ENCODE results near the gene MAPK8IP1.

DNA sequence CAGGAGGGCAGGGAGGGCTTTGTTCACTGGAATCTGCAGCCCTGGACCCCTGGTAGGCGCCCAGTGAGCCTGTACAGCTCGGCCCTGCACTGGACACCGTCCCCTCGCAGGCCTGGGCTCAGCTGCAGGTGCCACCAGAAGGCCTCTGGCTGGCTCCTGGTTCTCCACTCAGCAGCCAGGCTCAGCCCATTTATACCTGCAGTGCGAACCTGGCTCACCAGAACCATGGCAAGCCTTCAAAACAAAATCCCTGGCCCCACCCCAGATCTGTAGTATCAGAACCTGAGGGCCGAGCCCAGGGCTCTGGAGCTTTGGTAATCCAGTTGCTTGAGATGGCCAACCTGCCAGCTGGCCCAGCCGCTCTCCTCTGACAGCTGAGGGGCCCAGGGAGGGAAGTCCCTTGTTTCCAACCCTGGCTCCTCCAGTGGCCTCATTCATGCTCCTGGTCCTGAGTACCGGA, 22.5 kb downstream of the MAPK8IP1 start:
- no peak for TF ChIP-seq GATA2 (IDR thresholded peaks at IDR 0.05; ENCODE audit: insufficient read depth, insufficient read length, low read depth, low read length)
- TF ChIP-seq FOS (IDR thresholded peaks at IDR 0.05; ENCODE audit: borderline replicate concordance, insufficient read depth, low read length), result no peak
- no peak for TF ChIP-seq MYC (IDR thresholded peaks at IDR 0.05; ENCODE audit: low read depth, low read length)
- no peak for TF ChIP-seq POLR2A (IDR thresholded peaks at IDR 0.05; ENCODE audit: low read depth, low read length)
- no peak for TF ChIP-seq MAX (IDR thresholded peaks at IDR 0.05; ENCODE audit: insufficient read depth, insufficient read length)
- no peak for TF ChIP-seq CTCF (IDR thresholded peaks at IDR 0.05; ENCODE audit: extremely low read depth in 1 of 2, insufficient read depth in 1 of 2, low read depth in 1 of 2, low read length in 2 of 2)
- TF ChIP-seq JUN (IDR thresholded peaks at IDR 0.05; ENCODE audit: borderline replicate concordance, insufficient read depth, insufficient read length, low read depth), result no peak
- no peak for TF ChIP-seq EZH2 (IDR thresholded peaks at IDR 0.05; ENCODE audit: borderline replicate concordance, low read depth, low read length, severe bottlenecking)
- TF ChIP-seq POLR2AphosphoS5 (IDR thresholded peaks at IDR 0.05; ENCODE audit: insufficient read depth, low read depth, low read length), result no peak
